Calu3 (cell line): ENCODE data around the gene UGGT2. TPM values are rescaled to one million over a fixed set of nuclear protein-coding genes. Genes with fewer than 3 reads are reported as not detected.

Experiments used
- Bru-seq: library from RNA; stranded (reverse); fragments of 400-500 nt; gene quantifications from one replicate; lab custom pipeline; 2021; lab: Mats Ljungman, UMichigan
- BruChase-seq, 2 experiments: library from RNA; stranded (reverse); fragments of 400-500 nt; gene quantifications; one replicate each; lab custom pipeline; 2021; lab: Mats Ljungman, UMichigan
- BruUV-seq: library from RNA; stranded (reverse); fragments of 400-500 nt; replicated peaks from 2 replicates; lab custom pipeline; 2021; lab: Mats Ljungman, UMichigan
- CTCF ChIA-PET: fragments of 300-600 bp; sonication (Branson Sonifier 250); formaldehyde crosslinking; loops from one replicate; lab custom pipeline; 2022; ENCODE audit warnings: antibody characterized with exemption; lab: Charles Lee
- DNase-seq: peaks from one replicate; pipeline ENCODE4 v3.0.0; 2022
- H3K27ac Mint-ChIP-seq: one replicate; pipeline ENCODE4 v1.8.0; 2022; ENCODE audit warnings: mixed read lengths; ENCODE audit not compliant: unreplicated experiment
- H3K27me3 Mint-ChIP-seq: one replicate; pipeline ENCODE4 v1.8.0; 2022; ENCODE audit warnings: mixed read lengths; ENCODE audit not compliant: unreplicated experiment
- H3K36me3 Mint-ChIP-seq: one replicate; pipeline ENCODE4 v1.8.0; 2022; ENCODE audit warnings: mild to moderate bottlenecking, moderate library complexity, mixed read lengths; ENCODE audit not compliant: insufficient read depth, unreplicated experiment
- H3K4me1 Mint-ChIP-seq: one replicate; pipeline ENCODE4 v1.8.0; 2022; ENCODE audit warnings: mild to moderate bottlenecking, low read depth, mixed read lengths; ENCODE audit not compliant: unreplicated experiment
- H3K4me3 Mint-ChIP-seq: one replicate; pipeline ENCODE4 v1.8.0; 2022; ENCODE audit warnings: mild to moderate bottlenecking, low read depth, moderate library complexity, mixed read lengths; ENCODE audit not compliant: unreplicated experiment
- H3K9me3 Mint-ChIP-seq: one replicate; pipeline ENCODE4 v1.8.0; 2022; ENCODE audit warnings: low read depth, mixed read lengths; ENCODE audit not compliant: unreplicated experiment
- CTCF ChIP-seq: fragments of 200-600 bp; IDR thresholded peaks from one replicate; pipeline ENCODE4 v1.8.0; 2022; ENCODE audit warnings: antibody characterized with exemption; ENCODE audit not compliant: unreplicated experiment
- intact Hi-C: fragments of 100-400 bp; cut with micrococcal nuclease; formaldehyde crosslinking; loops from one replicate; pipeline ENCODE4 v1.10.0; 2022; ENCODE audit not compliant: unreplicated experiment
- long read RNA-seq: library from polyadenylated mRNA; stranded (forward); transcript quantifications from one replicate; pipeline ENCODE4 v2.0.0, GENCODE V29; 2022
- total RNA-seq: library from RNA; stranded (reverse); gene quantifications from 2 replicates; pipeline ENCODE4 v1.2.3, GENCODE V29; 2022

The UGGT2 gene, protein sequence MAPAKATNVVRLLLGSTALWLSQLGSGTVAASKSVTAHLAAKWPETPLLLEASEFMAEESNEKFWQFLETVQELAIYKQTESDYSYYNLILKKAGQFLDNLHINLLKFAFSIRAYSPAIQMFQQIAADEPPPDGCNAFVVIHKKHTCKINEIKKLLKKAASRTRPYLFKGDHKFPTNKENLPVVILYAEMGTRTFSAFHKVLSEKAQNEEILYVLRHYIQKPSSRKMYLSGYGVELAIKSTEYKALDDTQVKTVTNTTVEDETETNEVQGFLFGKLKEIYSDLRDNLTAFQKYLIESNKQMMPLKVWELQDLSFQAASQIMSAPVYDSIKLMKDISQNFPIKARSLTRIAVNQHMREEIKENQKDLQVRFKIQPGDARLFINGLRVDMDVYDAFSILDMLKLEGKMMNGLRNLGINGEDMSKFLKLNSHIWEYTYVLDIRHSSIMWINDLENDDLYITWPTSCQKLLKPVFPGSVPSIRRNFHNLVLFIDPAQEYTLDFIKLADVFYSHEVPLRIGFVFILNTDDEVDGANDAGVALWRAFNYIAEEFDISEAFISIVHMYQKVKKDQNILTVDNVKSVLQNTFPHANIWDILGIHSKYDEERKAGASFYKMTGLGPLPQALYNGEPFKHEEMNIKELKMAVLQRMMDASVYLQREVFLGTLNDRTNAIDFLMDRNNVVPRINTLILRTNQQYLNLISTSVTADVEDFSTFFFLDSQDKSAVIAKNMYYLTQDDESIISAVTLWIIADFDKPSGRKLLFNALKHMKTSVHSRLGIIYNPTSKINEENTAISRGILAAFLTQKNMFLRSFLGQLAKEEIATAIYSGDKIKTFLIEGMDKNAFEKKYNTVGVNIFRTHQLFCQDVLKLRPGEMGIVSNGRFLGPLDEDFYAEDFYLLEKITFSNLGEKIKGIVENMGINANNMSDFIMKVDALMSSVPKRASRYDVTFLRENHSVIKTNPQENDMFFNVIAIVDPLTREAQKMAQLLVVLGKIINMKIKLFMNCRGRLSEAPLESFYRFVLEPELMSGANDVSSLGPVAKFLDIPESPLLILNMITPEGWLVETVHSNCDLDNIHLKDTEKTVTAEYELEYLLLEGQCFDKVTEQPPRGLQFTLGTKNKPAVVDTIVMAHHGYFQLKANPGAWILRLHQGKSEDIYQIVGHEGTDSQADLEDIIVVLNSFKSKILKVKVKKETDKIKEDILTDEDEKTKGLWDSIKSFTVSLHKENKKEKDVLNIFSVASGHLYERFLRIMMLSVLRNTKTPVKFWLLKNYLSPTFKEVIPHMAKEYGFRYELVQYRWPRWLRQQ (N-terminal part only)
- total RNA-seq, result 11.1 and 12.1 TPM in 2 replicates
- percentile 66 among the genes with signal in this experiment for Bru-seq, nascent RNA
- percentile 48 among the genes with signal in this experiment for BruChase-seq, experiment 1, labeled RNA remaining after a 6-hour chase
- BruChase-seq, experiment 2, labeled RNA remaining after a 2-hour chase, result percentile 58 among the genes with signal in this experiment
- long read RNA-seq, partial matches to known transcripts, result 2 of 8 reads
- long read RNA-seq, other reads (novel, unspliced or antisense), result 5 of 8 reads

GRCh38 chr13:96053003-96053703, at the start of gene UGGT2:
TSS of gene UGGT2 (minus strand) at chr13:96053401. CDS start at chr13:96053312, 89 bp downstream.
- H3K27me3 Mint-ChIP-seq, result no peaks in the 10 kb centered on the region
- H3K9me3 Mint-ChIP-seq, result no peaks in the 10 kb centered on the region
- H3K4me1 Mint-ChIP-seq, result no peaks in the 10 kb centered on the region
- H3K27ac Mint-ChIP-seq, result peak within 1 kb of the TSS; percentile 42
- H3K36me3 Mint-ChIP-seq, result peaks cover 12% of the 10 kb centered on the region
- H3K4me3 Mint-ChIP-seq, result peak within 1 kb of the TSS; percentile 70
- BruUV-seq, result no TSS peak
- DNase-seq, result peak; percentile 80
- intact Hi-C loops, result no loop called here
- TF ChIP-seq CTCF, result no peak
- CTCF ChIA-PET, result interaction anchor here (1.5 kb wide), 1 partner anchor 33 kb away, joined by 5 read pairs; no protein-coding TSS in a partner anchor

DNA sequence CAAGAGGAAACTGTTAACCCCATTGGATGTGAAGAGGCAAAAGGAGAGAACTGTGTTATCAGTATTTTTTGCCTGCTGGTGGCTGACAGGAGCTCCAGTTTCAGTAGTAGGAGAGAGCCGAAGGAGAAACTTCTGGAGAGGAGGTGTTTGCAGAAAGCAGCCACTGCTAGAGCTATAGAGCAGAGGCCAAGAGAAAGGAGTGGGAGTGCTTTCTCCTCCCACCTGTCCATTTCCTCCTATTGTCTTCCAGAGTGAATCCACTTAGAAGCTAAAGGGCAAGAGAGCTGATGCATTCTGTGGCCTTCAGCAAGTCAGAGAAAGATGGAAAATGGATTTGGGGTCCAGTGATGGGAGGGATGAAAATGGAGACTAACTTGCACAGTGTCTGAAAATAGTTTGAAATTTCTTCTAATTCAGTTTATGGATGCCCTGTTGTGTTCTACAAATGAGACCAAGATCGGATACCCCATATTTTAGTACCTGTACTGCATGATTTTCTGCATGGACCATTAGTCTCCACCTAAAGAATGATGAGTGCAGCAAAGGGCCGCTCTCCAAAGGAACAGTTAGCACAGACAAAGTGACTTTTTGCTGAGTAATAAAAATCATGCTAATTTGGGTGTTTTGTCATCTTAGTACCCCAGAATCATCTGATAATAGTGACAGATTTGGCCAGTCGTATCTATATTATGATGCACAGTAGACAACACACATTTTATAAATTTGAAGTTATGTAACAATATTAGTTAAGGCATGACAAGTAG, 47.4 kb upstream of the UGGT2 start:
- Mint-ChIP-seq H3K9me3 (no peaks in the 10 kb centered on the region), H3K36me3 (no peaks in the 10 kb centered on the region), H3K4me3 (no peak overlapping the region), H3K27ac (no peak overlapping the region), H3K27me3 (no peaks in the 10 kb centered on the region), H3K4me1 (peaks cover 9% of the 10 kb centered on the region)
- intact Hi-C loops, result no loop called here
- no peak for DNase-seq
- TF ChIP-seq CTCF, result no peak
- CTCF ChIA-PET, result no interaction called here
- BruUV-seq, result no TSS peak

- no peak for DNase-seq
- no peak for TF ChIP-seq CTCF
- BruUV-seq, result no TSS peak
- Mint-ChIP-seq H3K4me1 (no peaks in the 10 kb centered on the region), H3K27ac (no peak overlapping the region), H3K9me3 (no peaks in the 10 kb centered on the region), H3K36me3 (peaks cover 4% of the 10 kb centered on the region), H3K4me3 (no peak overlapping the region), H3K27me3 (peaks cover 22% of the 10 kb centered on the region)
- CTCF ChIA-PET, result no interaction called here
- intact Hi-C loops, result no loop called here
Observed at GRCh38 chr13:96093296-96094006, 40.2 kb upstream of the UGGT2 start.
